ENCODE results near the gene MATR3. TPM values are rescaled to one million over a fixed set of nuclear protein-coding genes. Genes with fewer than 3 reads are reported as not detected.
"Not testable (repeated sequence)": the region's sequence is repeated elsewhere in the genome, so short reads cannot be mapped to it uniquely, and the experiment has no call there.

Gene MATR3
- total RNA-seq, 1 donor from 2014 or later, result 276 TPM

GRCh38 chr5:139301808-139302499 is 8.4 kb downstream of the MATR3 start:
- Mint-ChIP-seq H3K27ac (peak overlapping the region; percentile 87), H3K4me1 (ENCODE audit: unreplicated experiment) (peaks cover 62% of the 10 kb centered on the region), H3K36me3 (no peaks in the 10 kb centered on the region), H3K4me3 (peak overlapping the region; percentile 76), H3K27me3 (no peaks in the 10 kb centered on the region), H3K9me3 (no peaks in the 10 kb centered on the region)
- no peak for TF ChIP-seq CTCF (conservative IDR thresholded peaks at IDR 0.05)
- no peak for DNase-seq (ENCODE audit: extremely low spot score, unreplicated experiment)

- TF ChIP-seq CTCF (conservative IDR thresholded peaks at IDR 0.05), result no peak
- Mint-ChIP-seq H3K4me3 (peak overlapping the region; percentile 37), H3K27me3 (no peaks in the 10 kb centered on the region), H3K9me3 (no peaks in the 10 kb centered on the region), H3K36me3 (peaks cover 10% of the 10 kb centered on the region), H3K4me1 (ENCODE audit: unreplicated experiment) (peaks cover 55% of the 10 kb centered on the region), H3K27ac (peak overlapping the region; percentile 24)
- no peak for DNase-seq (ENCODE audit: extremely low spot score, unreplicated experiment)
These were observed 11.1 kb downstream of the MATR3 start for GRCh38 chr5:139304391-139305324.

- no peak overlapping the region for H3K4me3 Mint-ChIP-seq
- TF ChIP-seq CTCF (conservative IDR thresholded peaks at IDR 0.05), result no peak
- peaks cover 11% of the 10 kb centered on the region for H3K36me3 Mint-ChIP-seq
- H3K9me3 Mint-ChIP-seq, result no peaks in the 10 kb centered on the region
- H3K4me1 Mint-ChIP-seq (ENCODE audit: unreplicated experiment), result peaks cover 55% of the 10 kb centered on the region
- DNase-seq (ENCODE audit: extremely low spot score, unreplicated experiment), result no peak
- H3K27me3 Mint-ChIP-seq, result no peaks in the 10 kb centered on the region
- H3K27ac Mint-ChIP-seq, result no peak overlapping the region
These were observed 12.7 kb downstream of the MATR3 start for GRCh38 chr5:139306197-139306596.

GRCh38 chr5:139306628-139307379 is 13.3 kb downstream of the MATR3 start:
- Mint-ChIP-seq H3K4me1 (ENCODE audit: unreplicated experiment) (peaks cover 53% of the 10 kb centered on the region), H3K4me3 (no peak overlapping the region), H3K9me3 (no peaks in the 10 kb centered on the region), H3K27ac (no peak overlapping the region), H3K27me3 (no peaks in the 10 kb centered on the region), H3K36me3 (peaks cover 13% of the 10 kb centered on the region)
- no peak for DNase-seq (ENCODE audit: extremely low spot score, unreplicated experiment)
- no peak for TF ChIP-seq CTCF (conservative IDR thresholded peaks at IDR 0.05)

GRCh38 chr5:139308797-139309196 is 15.3 kb downstream of the MATR3 start:
- no peak for TF ChIP-seq CTCF (conservative IDR thresholded peaks at IDR 0.05)
- Mint-ChIP-seq H3K36me3 (peaks cover 13% of the 10 kb centered on the region), H3K27ac (no peak overlapping the region), H3K4me1 (ENCODE audit: unreplicated experiment) (peaks cover 43% of the 10 kb centered on the region), H3K27me3 (no peaks in the 10 kb centered on the region), H3K9me3 (no peaks in the 10 kb centered on the region), H3K4me3 (no peak overlapping the region)
- no peak for DNase-seq (ENCODE audit: extremely low spot score, unreplicated experiment)

GRCh38 chr5:139310715-139311186 is 17.2 kb downstream of the MATR3 start:
- peaks cover 13% of the 10 kb centered on the region for H3K36me3 Mint-ChIP-seq
- peaks cover 42% of the 10 kb centered on the region for H3K4me1 Mint-ChIP-seq (ENCODE audit: unreplicated experiment)
- not testable (repeated sequence) for H3K4me3 Mint-ChIP-seq; DNase-seq (ENCODE audit: extremely low spot score, unreplicated experiment); H3K27me3 Mint-ChIP-seq; H3K9me3 Mint-ChIP-seq; H3K27ac Mint-ChIP-seq

All from type B pancreatic cell (in vitro differentiated cells).